ENCODE data around the gene L3HYPDH.

Gene L3HYPDH

DNA sequence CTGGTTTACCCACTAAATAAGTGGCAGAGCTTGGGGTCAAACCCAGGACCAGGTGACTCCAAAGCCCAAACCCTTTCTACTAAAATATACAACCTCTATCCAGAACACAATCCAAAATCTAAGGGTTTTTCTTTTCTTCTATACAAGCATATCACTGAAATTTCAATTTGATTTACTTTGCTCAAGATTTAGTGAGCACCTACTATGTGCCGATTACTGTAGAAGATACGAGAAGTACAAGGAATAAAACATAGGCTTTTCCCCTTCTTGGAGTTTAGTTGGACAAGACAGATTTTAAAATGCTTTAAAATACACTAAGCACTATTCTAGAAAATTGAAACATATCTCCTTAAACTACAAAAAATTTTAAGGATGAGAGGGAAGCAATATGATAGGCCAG, 2.8 kb downstream of the L3HYPDH start:
- TF ChIP-seq, protein P1, sequence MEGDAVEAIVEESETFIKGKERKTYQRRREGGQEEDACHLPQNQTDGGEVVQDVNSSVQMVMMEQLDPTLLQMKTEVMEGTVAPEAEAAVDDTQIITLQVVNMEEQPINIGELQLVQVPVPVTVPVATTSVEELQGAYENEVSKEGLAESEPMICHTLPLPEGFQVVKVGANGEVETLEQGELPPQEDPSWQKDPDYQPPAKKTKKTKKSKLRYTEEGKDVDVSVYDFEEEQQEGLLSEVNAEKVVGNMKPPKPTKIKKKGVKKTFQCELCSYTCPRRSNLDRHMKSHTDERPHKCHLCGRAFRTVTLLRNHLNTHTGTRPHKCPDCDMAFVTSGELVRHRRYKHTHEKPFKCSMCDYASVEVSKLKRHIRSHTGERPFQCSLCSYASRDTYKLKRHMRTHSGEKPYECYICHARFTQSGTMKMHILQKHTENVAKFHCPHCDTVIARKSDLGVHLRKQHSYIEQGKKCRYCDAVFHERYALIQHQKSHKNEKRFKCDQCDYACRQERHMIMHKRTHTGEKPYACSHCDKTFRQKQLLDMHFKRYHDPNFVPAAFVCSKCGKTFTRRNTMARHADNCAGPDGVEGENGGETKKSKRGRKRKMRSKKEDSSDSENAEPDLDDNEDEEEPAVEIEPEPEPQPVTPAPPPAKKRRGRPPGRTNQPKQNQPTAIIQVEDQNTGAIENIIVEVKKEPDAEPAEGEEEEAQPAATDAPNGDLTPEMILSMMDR (IDR thresholded peaks at IDR 0.05; ENCODE audit: insufficient read depth, low read depth, low read length, missing control alignments), result no peak
- DNase-seq (ENCODE audit: low read depth), result no peak
- H3K4me3 ChIP-seq (ENCODE audit: low read depth, low read length), result peak overlapping the region; percentile 12; the same call in 1 of the 2 replicates

- TF ChIP-seq, protein P1 (IDR thresholded peaks at IDR 0.05; ENCODE audit: insufficient read depth, low read depth, low read length, missing control alignments), result no peak
- H3K4me3 ChIP-seq (ENCODE audit: low read depth, low read length), result no peak overlapping the region
- DNase-seq (ENCODE audit: low read depth), result no peak
Measured at GRCh38 chr14:59480166-59480565, 4.0 kb downstream of the L3HYPDH start.

DNA sequence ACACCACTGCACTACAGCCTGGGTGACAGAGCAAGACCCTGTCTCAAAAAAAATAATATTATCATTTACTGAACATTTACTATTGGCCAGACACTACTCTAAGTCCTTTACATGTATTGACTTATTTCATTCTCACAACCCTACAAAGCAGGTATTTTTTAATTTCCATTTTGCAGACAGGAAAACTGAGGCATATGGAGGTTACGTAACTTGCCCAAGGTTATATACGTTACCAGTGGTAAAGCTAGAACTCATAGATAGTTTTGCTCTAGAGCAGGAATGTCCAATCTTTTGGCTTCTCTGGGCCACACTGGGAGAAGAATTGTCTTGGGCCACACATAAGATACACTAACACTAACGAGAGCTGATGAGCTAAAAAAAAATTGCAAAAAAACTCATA, 5.7 kb downstream of the L3HYPDH start:
- no peak for DNase-seq (ENCODE audit: low read depth)
- no peak overlapping the region for H3K4me3 ChIP-seq (ENCODE audit: low read depth, low read length)
- TF ChIP-seq, protein P1 (IDR thresholded peaks at IDR 0.05; ENCODE audit: insufficient read depth, low read depth, low read length, missing control alignments), result no peak

DNA sequence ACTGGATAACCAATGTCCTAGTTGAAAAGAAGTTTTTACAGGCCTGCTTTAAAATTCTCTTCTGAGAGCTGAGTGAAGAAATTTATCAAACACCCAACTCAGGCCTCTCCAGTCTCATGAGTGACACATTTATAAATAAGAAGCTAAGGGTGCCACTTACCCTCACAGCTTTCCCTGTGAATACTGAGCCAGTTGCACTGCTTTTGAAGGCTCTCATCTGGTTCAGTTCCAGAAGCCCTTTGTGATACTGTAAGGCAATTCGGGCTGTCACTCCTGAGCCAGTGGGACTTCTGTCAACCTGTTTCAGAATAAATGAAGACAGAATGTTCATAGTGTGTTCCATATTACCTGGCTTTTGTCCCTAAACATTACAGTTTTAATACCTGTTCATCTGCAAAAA, 8.5 kb downstream of the L3HYPDH start:
- no peak for DNase-seq (ENCODE audit: low read depth)
- TF ChIP-seq, protein P1 (IDR thresholded peaks at IDR 0.05; ENCODE audit: insufficient read depth, low read depth, low read length, missing control alignments), result no peak
- H3K4me3 ChIP-seq (ENCODE audit: low read depth, low read length), result no peak overlapping the region

GRCh38 chr14:59474172-59474571, 10.0 kb downstream of the L3HYPDH start:
- DNase-seq (ENCODE audit: low read depth), result no peak
- H3K4me3 ChIP-seq (ENCODE audit: low read depth, low read length), result no peak overlapping the region
- TF ChIP-seq, protein P1 (IDR thresholded peaks at IDR 0.05; ENCODE audit: insufficient read depth, low read depth, low read length, missing control alignments), result no peak

GRCh38 chr14:59465316-59466135, 18.7 kb downstream of the L3HYPDH start, which contains the start of gene GPR135:
Gene GPR135 (minus strand): TSS chr14:59465380. CDS start chr14:59465226, 154 bp downstream.
- TF ChIP-seq, protein P1 (IDR thresholded peaks at IDR 0.05; ENCODE audit: insufficient read depth, low read depth, low read length, missing control alignments), result no peak

More at GRCh38 chr14:59465316-59466135, 18.7 kb downstream of the L3HYPDH start, which contains the start of gene GPR135:
- DNase-seq (ENCODE audit: low read depth), result peak; percentile 20
- peak within 1 kb of the TSS; percentile 43 for H3K4me3 ChIP-seq (ENCODE audit: low read depth, low read length)
